Glomerular endothelial cell (primary cell): Measurements from ENCODE around the gene KIF13A. TPM values are rescaled to one million over a fixed set of nuclear protein-coding genes. Genes with fewer than 3 reads are reported as not detected.
"Not testable (repeated sequence)": the region's sequence is repeated elsewhere in the genome, so short reads cannot be mapped to it uniquely, and the experiment has no call there.

Experiments
- DNase-seq: peaks from one replicate; pipeline ENCODE4 v3.0.0-alpha.2; 2011; ENCODE audit warnings: low read depth, low spot score; ENCODE audit errors: extremely low read depth
- total RNA-seq: library from RNA; depleted of rRNA; stranded (reverse); fragments of >200 nt; gene quantifications from 2 replicates; pipeline ENCODE4 v1.2.3, GENCODE V29; 2015

Gene KIF13A
- total RNA-seq, result 57.5 and 59.7 TPM in 2 replicates

- no peak for DNase-seq
Observed at GRCh38 chr6:17987447-17987696, at the start of gene KIF13A. KIF13A (minus strand) TSS chr6:17987635; CDS start chr6:17987463, 172 bp downstream.

- no peak for DNase-seq
Observed at GRCh38 chr6:18036781-18037180, 49.3 kb upstream of the KIF13A start.

- no peak for DNase-seq
Observed at GRCh38 chr6:18035330-18035854, 48.0 kb upstream of the KIF13A start.

GRCh38 chr6:18034798-18035202 lies 47.4 kb upstream of the KIF13A start:
- no peak for DNase-seq

GRCh38 chr6:18031680-18032256 lies 44.3 kb upstream of the KIF13A start:
- no peak for DNase-seq

GRCh38 chr6:18031189-18031588 lies 43.8 kb upstream of the KIF13A start:
- DNase-seq, result no peak

- DNase-seq, result no peak
Observed at GRCh38 chr6:18028332-18028731, 40.9 kb upstream of the KIF13A start.

- DNase-seq, result no peak
Observed at GRCh38 chr6:18025596-18025995, 38.2 kb upstream of the KIF13A start.

GRCh38 chr6:18024876-18025275 lies 37.4 kb upstream of the KIF13A start:
- DNase-seq, result no peak

- no peak for DNase-seq
Observed at GRCh38 chr6:18023891-18024290, 36.5 kb upstream of the KIF13A start.

GRCh38 chr6:18022398-18023231 lies 35.2 kb upstream of the KIF13A start:
- no peak for DNase-seq

GRCh38 chr6:18021166-18021850 lies 33.9 kb upstream of the KIF13A start:
- no peak for DNase-seq

GRCh38 chr6:18020545-18020944 lies 33.1 kb upstream of the KIF13A start:
- DNase-seq, result not testable (repeated sequence)

- DNase-seq, result no peak
Observed at GRCh38 chr6:18019539-18020534, 32.4 kb upstream of the KIF13A start.

- not testable (repeated sequence) for DNase-seq
Observed at GRCh38 chr6:18019133-18019532, 31.7 kb upstream of the KIF13A start.

GRCh38 chr6:18016698-18017097 lies 29.3 kb upstream of the KIF13A start:
- no peak for DNase-seq

GRCh38 chr6:18016133-18016532 lies 28.7 kb upstream of the KIF13A start:
- no peak for DNase-seq

GRCh38 chr6:18011287-18011686 lies 23.9 kb upstream of the KIF13A start:
- DNase-seq, result no peak

GRCh38 chr6:18010540-18010939 lies 23.1 kb upstream of the KIF13A start:
- DNase-seq, result not testable (repeated sequence)

GRCh38 chr6:18004256-18004985 lies 17.0 kb upstream of the KIF13A start:
- no peak for DNase-seq
